DOHH2 (cell line): ENCODE measurements around the gene LYPD3.
"Not testable (repeated sequence)": the region's sequence is repeated elsewhere in the genome, so short reads cannot be mapped to it uniquely, and the experiment has no call there.

Source experiments
- H3F3A ChIP-seq: fragments of 200-600 bp; sonication (generic), shearing (Covaris generic); 2 replicates; pipeline ENCODE4 v1.6.0; 2016; ENCODE audit warnings: antibody characterized with exemption, mild to moderate bottlenecking; ENCODE audit not compliant: control insufficient read depth, insufficient read depth
- H3K27ac ChIP-seq: fragments of 200-600 bp; sonication (generic); 2 replicates; pipeline ENCODE4 v1.5.1; 2014; ENCODE audit warnings: low read depth, mild to moderate bottlenecking, low read length, moderate library complexity
- H3K27me3 ChIP-seq: fragments of 200-600 bp; sonication (generic); 2 replicates; pipeline ENCODE4 v1.6.1; 2014; ENCODE audit warnings: mild to moderate bottlenecking, low read length, mixed read lengths; ENCODE audit not compliant: control insufficient read depth
- H3K36me3 ChIP-seq: fragments of 200-600 bp; sonication (generic); 2 replicates; pipeline ENCODE4 v1.6.1; 2014; ENCODE audit warnings: mild to moderate bottlenecking, low read length, moderate library complexity, mixed read lengths; ENCODE audit not compliant: control insufficient read depth
- H3K4me1 ChIP-seq: fragments of 200-600 bp; sonication (generic); 2 replicates; pipeline ENCODE4 v1.6.1; 2014; ENCODE audit warnings: mild to moderate bottlenecking, low read length, mixed read lengths; ENCODE audit not compliant: control insufficient read depth
- H3K4me2 ChIP-seq: fragments of 200-600 bp; sonication (generic); 2 replicates; pipeline ENCODE4 v1.6.0; 2014; ENCODE audit warnings: mild to moderate bottlenecking, low read length, moderate library complexity
- H3K4me3 ChIP-seq: fragments of 200-600 bp; sonication (generic); 2 replicates; pipeline ENCODE4 v1.5.1; 2014; ENCODE audit warnings: mild to moderate bottlenecking, low read length, mixed read lengths
- H3K79me2 ChIP-seq: fragments of 200-600 bp; sonication (generic); 2 replicates; pipeline ENCODE4 v1.6.1; 2014; ENCODE audit warnings: mild to moderate bottlenecking, low read length, mixed read lengths; ENCODE audit not compliant: control insufficient read depth
- H3K9me2 ChIP-seq: fragments of 200-600 bp; sonication (generic); replicated peaks from 2 replicates; pipeline ENCODE4 v1.6.1; 2014; ENCODE audit warnings: mild to moderate bottlenecking, low read length, mixed read lengths; ENCODE audit not compliant: control insufficient read depth
- H3K9me3 ChIP-seq: fragments of 200-600 bp; sonication (generic); 2 replicates; pipeline ENCODE4 v1.6.1; 2014; ENCODE audit warnings: antibody characterized with exemption, low read length, mixed read lengths; ENCODE audit not compliant: control insufficient read depth, insufficient read depth
- H4K20me1 ChIP-seq: fragments of 200-600 bp; sonication (generic); 2 replicates; pipeline ENCODE4 v1.6.0; 2014; ENCODE audit warnings: low read depth, mild to moderate bottlenecking, antibody characterized with exemption, low read length, moderate library complexity; ENCODE audit not compliant: control insufficient read depth, insufficient read depth
- CTCF ChIP-seq: fragments of 200-600 bp; sonication (generic); IDR thresholded peaks from one replicate; pipeline ENCODE4 v1.5.1; 2014; ENCODE audit warnings: antibody characterized with exemption, mild to moderate bottlenecking, low read depth, low read length; ENCODE audit not compliant: poor library complexity, severe bottlenecking
- EZH2phosphoT487 ChIP-seq: fragments of 200-600 bp; sonication (generic); IDR thresholded peaks from 2 replicates; pipeline ENCODE4 v1.6.1; 2017; ENCODE audit warnings: borderline replicate concordance, mild to moderate bottlenecking, antibody characterized with exemption, low read length, moderate library complexity, mixed read lengths

LYPD3 gene

GRCh38 chr19:43465468-43466120, at the start of gene LYPD3:
LYPD3 (minus strand) TSS chr19:43465608; CDS start chr19:43465571, 37 bp downstream.
- no peak within 1 kb of the TSS for H3K4me2 ChIP-seq
- no peaks in the 10 kb centered on the region for H3K79me2 ChIP-seq
- TF ChIP-seq CTCF: no peak
- H3K4me3 ChIP-seq: no peak within 1 kb of the TSS
- no peaks in the 10 kb centered on the region for H3K27me3 ChIP-seq
- no peaks in the 10 kb centered on the region for H3K36me3 ChIP-seq
- H3K9me3 ChIP-seq: no peaks in the 10 kb centered on the region; the same call in 1 of the 2 replicates
- no peaks in the 10 kb centered on the region for H3K9me2 ChIP-seq
- H3K4me1 ChIP-seq: peaks cover 7% of the 10 kb centered on the region
- no peak within 1 kb of the TSS for H3K27ac ChIP-seq
- no peaks in the 10 kb centered on the region for H4K20me1 ChIP-seq
- H3F3A ChIP-seq: no peaks in the 10 kb centered on the region

- H3K27ac ChIP-seq, H3F3A ChIP-seq, H3K4me3 ChIP-seq, H3K79me2 ChIP-seq, H3K4me1 ChIP-seq, H3K9me2 ChIP-seq, H3K27me3 ChIP-seq, H3K36me3 ChIP-seq, H4K20me1 ChIP-seq, H3K9me3 ChIP-seq, H3K4me2 ChIP-seq: not testable (repeated sequence)
Measured at GRCh38 chr19:43512399-43512798, 47.0 kb upstream of the LYPD3 start.

- Histone ChIP-seq H3K4me2 (no peak overlapping the region), H3K4me1 (no peaks in the 10 kb centered on the region), H3K9me2 (no peaks in the 10 kb centered on the region), H3K4me3 (no peak overlapping the region), H3K79me2 (no peaks in the 10 kb centered on the region), H4K20me1 (no peaks in the 10 kb centered on the region), H3K27ac (no peak overlapping the region), H3K9me3 (no peaks in the 10 kb centered on the region), H3K27me3 (no peaks in the 10 kb centered on the region), H3K36me3 (no peaks in the 10 kb centered on the region), H3F3A (no peaks in the 10 kb centered on the region)
- TF ChIP-seq CTCF (no peak), EZH2phosphoT487 (no peak)
Measured at GRCh38 chr19:43511324-43511723, 45.9 kb upstream of the LYPD3 start.

GRCh38 chr19:43510713-43511112, 45.3 kb upstream of the LYPD3 start:
- Histone ChIP-seq H3K4me3 (no peak overlapping the region), H3K27me3 (no peaks in the 10 kb centered on the region), H3K79me2 (no peaks in the 10 kb centered on the region), H3K36me3 (no peaks in the 10 kb centered on the region), H3K4me2 (no peak overlapping the region), H3K4me1 (no peaks in the 10 kb centered on the region), H3F3A (0 out of 2 replicates have a peak, but pooled peaks cover 2% of the 10 kb centered on the region), H3K9me2 (no peaks in the 10 kb centered on the region), H4K20me1 (no peaks in the 10 kb centered on the region), H3K27ac (no peak overlapping the region), H3K9me3 (no peaks in the 10 kb centered on the region)
- TF ChIP-seq EZH2phosphoT487 (no peak), CTCF (no peak)
